Mesothelial cell of epicardium (in vitro differentiated cells): Measurements from ENCODE around the gene AQR. TPM values are rescaled to one million over a fixed set of nuclear protein-coding genes. Genes with fewer than 3 reads are reported as not detected.

ENCODE experiments used
- DNase-seq, 2 experiments: peaks; one replicate each; pipeline ENCODE4 v3.0.0; 2021; ENCODE audit warnings: low spot score in 2 of 2; ENCODE audit not compliant: unreplicated experiment in 2 of 2
- H3K27ac Mint-ChIP-seq: 2 replicates; pipeline ENCODE4 v1.8.0; 2021; ENCODE audit warnings: mixed read lengths
- H3K27me3 Mint-ChIP-seq: 2 replicates; pipeline ENCODE4 v1.8.0; 2021; ENCODE audit warnings: low read depth, mixed read lengths
- H3K36me3 Mint-ChIP-seq: 2 replicates; pipeline ENCODE4 v1.8.0; 2021; ENCODE audit warnings: mixed read lengths
- H3K4me1 Mint-ChIP-seq: 2 replicates; pipeline ENCODE4 v1.8.0; 2021; ENCODE audit warnings: mixed read lengths
- H3K4me3 Mint-ChIP-seq: 2 replicates; pipeline ENCODE4 v1.8.0; 2021; ENCODE audit warnings: mild to moderate bottlenecking, moderate library complexity, mixed read lengths
- H3K9me3 Mint-ChIP-seq: 2 replicates; pipeline ENCODE4 v1.8.0; 2021; ENCODE audit warnings: mixed read lengths
- total RNA-seq: library from RNA; stranded (reverse); gene quantifications from 3 replicates; pipeline ENCODE4 v1.2.1, GENCODE V29; 2021
- TF ChIP-seq, protein P1 (sequence below): fragments of 200-600 bp; sonication (generic); IDR thresholded peaks from one replicate; pipeline ENCODE4 v1.5.0; 2021; ENCODE audit warnings: antibody characterized with exemption; ENCODE audit not compliant: unreplicated experiment

AQR gene
- total RNA-seq, 1 donor from 2014 or later = 46.2 TPM

DNA sequence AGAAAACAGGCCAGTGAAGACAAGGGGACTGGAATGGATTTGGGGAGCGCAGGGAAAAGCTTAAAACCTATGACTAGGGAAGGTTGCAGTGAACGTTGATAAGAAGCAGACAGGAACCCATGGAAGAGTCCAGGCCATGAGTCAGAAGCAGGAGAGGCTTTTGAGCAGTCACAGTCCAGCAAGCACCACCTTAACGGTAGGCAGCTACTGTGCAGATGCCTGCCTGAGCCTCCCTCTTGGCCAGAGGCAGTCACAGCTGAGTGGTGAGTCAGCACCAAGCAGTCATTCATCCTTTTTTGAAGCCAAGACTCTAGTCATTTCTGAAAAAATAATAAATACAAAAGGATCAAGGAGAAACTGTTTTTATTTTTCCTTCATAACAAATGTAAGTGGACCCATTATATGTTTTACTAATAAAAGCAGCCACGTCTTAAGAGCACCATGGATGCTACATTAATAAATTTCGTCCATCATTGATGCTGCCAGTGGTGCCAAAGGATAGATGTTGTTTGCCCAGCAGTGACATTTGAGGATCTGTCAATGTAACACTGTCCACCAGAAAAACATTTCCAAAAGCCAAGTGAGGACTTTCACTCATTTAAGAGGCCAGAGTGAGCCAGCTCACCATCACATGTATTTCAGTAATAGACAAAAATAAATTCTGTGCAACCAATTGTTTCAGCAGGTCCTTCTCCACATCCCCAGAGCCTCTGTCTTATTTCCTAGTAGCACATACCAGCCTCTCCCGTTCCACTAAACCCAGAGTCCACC, 132.1 kb downstream of the AQR start:
- no peaks in the 10 kb centered on the region for H3K27me3 Mint-ChIP-seq
- TF ChIP-seq, protein P1, sequence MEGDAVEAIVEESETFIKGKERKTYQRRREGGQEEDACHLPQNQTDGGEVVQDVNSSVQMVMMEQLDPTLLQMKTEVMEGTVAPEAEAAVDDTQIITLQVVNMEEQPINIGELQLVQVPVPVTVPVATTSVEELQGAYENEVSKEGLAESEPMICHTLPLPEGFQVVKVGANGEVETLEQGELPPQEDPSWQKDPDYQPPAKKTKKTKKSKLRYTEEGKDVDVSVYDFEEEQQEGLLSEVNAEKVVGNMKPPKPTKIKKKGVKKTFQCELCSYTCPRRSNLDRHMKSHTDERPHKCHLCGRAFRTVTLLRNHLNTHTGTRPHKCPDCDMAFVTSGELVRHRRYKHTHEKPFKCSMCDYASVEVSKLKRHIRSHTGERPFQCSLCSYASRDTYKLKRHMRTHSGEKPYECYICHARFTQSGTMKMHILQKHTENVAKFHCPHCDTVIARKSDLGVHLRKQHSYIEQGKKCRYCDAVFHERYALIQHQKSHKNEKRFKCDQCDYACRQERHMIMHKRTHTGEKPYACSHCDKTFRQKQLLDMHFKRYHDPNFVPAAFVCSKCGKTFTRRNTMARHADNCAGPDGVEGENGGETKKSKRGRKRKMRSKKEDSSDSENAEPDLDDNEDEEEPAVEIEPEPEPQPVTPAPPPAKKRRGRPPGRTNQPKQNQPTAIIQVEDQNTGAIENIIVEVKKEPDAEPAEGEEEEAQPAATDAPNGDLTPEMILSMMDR = no peak
- peaks cover 31% of the 10 kb centered on the region for H3K9me3 Mint-ChIP-seq
- no peak overlapping the region for H3K4me3 Mint-ChIP-seq
- peaks cover 3% of the 10 kb centered on the region for H3K36me3 Mint-ChIP-seq
- H3K4me1 Mint-ChIP-seq = no peaks in the 10 kb centered on the region
- no peak for DNase-seq
- H3K27ac Mint-ChIP-seq = no peak overlapping the region

DNA sequence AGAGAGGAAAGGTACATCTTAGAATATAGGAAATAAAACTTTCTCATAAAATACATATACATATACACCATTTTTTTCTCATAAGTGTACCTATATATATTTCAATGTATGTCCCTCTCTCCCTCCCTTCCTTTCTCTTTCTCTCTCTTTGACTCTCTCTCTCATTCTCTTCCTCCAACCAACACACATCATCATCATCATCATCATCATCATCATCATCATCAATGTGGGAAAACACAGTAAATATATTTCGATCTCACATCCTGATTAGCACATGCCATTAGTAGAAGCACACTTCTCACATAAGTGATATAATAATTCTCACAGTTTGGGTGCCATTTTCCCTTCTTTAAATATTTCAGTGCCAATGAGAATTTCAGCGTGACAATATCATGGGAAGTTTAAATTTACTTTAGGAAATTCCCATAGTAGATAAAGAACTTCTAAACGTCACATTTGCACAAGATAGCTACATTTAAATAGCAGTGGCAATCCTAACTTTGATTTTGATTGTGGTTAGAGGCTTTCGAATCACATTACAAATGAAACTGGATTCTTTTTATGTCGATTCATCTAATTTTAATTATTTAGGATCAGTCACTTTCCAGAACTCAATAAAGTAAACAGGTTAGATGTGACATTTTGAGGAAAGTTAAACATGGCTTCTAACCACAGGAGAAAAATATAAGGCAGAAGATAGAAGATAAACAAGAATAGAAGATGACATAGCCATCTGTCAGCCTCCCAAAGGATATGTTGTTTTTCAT, 141.2 kb downstream of the AQR start:
- peaks cover 8% of the 10 kb centered on the region for H3K9me3 Mint-ChIP-seq
- no peak overlapping the region for H3K27ac Mint-ChIP-seq
- H3K27me3 Mint-ChIP-seq = no peaks in the 10 kb centered on the region
- DNase-seq = no peak
- H3K4me1 Mint-ChIP-seq = no peaks in the 10 kb centered on the region
- TF ChIP-seq, protein P1 = no peak
- H3K4me3 Mint-ChIP-seq = no peak overlapping the region
- H3K36me3 Mint-ChIP-seq = no peaks in the 10 kb centered on the region

DNA sequence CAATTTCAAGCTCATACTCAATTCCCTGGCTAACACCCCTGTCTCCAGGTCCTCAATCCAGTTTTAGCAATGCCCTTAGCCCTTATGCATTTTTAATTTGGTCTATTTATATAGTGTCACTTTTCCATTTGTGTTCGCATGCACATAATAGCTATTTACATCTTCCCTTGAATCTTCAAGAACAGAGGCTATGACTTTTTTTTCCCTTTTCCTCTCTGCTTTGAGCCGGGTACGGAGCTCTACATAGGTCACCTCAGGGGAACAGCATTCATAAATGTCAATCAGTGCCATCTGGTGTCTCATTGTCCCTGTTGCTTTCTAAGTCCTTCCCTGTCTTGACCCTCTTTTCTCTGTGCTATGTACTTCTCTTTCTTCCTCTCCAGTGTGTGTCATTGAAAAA, 147.7 kb downstream of the AQR start:
- Mint-ChIP-seq H3K27me3 (no peaks in the 10 kb centered on the region), H3K4me3 (no peak overlapping the region), H3K27ac (no peak overlapping the region), H3K36me3 (no peaks in the 10 kb centered on the region), H3K4me1 (no peaks in the 10 kb centered on the region), H3K9me3 (no peaks in the 10 kb centered on the region)
- TF ChIP-seq, protein P1 = no peak
- DNase-seq = no peak

DNA sequence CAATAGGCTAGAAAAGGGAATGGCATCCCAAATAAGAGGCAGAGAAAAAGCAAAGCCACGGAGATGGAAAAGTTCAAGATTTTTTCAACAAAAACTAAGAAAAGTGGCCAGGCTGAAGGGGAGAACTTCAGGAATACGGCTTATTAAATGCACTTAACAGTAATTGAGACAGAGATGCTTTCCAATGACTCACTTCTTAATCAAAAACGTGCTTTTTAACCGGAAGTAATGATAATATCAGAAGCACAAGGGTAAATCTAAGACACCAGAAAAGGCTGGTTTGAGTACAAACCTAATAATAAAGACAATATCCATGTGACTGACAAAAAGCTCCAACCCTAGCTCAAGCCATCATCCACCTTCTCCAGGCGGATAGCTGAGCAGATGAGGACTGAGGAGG, 149.4 kb downstream of the AQR start:
- H3K27ac Mint-ChIP-seq = no peak overlapping the region
- H3K4me3 Mint-ChIP-seq = no peak overlapping the region
- TF ChIP-seq, protein P1 = no peak
- H3K4me1 Mint-ChIP-seq = no peaks in the 10 kb centered on the region
- no peaks in the 10 kb centered on the region for H3K27me3 Mint-ChIP-seq
- no peak for DNase-seq
- peaks cover 2% of the 10 kb centered on the region for H3K9me3 Mint-ChIP-seq
- H3K36me3 Mint-ChIP-seq = no peaks in the 10 kb centered on the region

DNA sequence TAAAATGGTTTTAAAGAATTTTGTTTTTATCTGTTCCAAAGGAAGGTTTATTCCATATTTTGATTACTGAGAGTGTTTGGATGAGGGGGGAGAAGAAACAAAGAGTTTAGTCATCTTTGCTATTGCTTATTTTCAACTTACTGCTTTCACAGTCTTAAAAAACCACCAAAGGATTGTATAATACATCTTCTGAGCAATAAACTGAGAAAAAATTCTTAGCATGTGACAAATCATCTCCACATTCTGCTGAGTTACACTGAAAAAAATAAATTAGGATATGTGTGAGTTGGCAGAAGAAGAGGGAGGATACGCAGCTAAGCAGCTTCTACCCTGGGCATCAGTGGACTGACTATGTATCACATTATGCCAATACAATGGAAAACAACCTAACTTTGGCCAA, 151.0 kb downstream of the AQR start:
- peaks cover 8% of the 10 kb centered on the region for H3K9me3 Mint-ChIP-seq
- TF ChIP-seq, protein P1 = no peak
- H3K4me1 Mint-ChIP-seq = peaks cover 3% of the 10 kb centered on the region
- H3K36me3 Mint-ChIP-seq = no peaks in the 10 kb centered on the region
- H3K27me3 Mint-ChIP-seq = no peaks in the 10 kb centered on the region
- H3K4me3 Mint-ChIP-seq = no peak overlapping the region
- DNase-seq = no peak
- no peak overlapping the region for H3K27ac Mint-ChIP-seq
